ENCODE results near the gene PTGR2.
A peak's percentile ranks its signal among the peaks of the same experiment; 100 is the strongest.
"Not testable (repeated sequence)": the region's sequence is repeated elsewhere in the genome, so short reads cannot be mapped to it uniquely, and the experiment has no call there.

The PTGR2 gene

DNA sequence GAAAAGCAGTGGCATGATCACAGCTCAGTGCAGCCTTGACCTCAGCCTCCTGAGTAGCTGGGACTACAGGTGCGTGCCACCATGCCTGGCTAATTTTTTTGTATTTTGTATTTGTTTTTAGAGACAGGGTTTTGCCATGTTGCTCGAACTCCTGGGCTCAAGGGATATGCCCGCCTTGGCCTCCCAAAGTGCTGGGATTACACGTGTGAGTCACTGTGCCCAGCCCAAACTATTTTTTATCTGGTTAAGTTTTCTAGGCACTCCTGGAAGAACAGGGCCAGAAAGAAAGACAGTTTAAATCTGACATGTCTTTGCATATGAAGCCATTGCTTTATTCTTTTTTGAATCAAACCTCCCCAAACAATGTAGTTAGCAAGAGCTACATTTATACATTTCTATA is 27.5 kb upstream of the PTGR2 start:
- Mint-ChIP-seq H3K4me1 (peaks cover 4% of the 10 kb centered on the region in 2 donors), H3K27me3 (no peaks in the 10 kb centered on the region), H3K27ac (no peak overlapping the region), H3K36me3 (no peaks in the 10 kb centered on the region), H3K4me3 (no peak overlapping the region), H3K9me3 (no peaks in the 10 kb centered on the region)
- ATAC-seq (replicated peaks), result no peak
- no peak for DNase-seq

DNA sequence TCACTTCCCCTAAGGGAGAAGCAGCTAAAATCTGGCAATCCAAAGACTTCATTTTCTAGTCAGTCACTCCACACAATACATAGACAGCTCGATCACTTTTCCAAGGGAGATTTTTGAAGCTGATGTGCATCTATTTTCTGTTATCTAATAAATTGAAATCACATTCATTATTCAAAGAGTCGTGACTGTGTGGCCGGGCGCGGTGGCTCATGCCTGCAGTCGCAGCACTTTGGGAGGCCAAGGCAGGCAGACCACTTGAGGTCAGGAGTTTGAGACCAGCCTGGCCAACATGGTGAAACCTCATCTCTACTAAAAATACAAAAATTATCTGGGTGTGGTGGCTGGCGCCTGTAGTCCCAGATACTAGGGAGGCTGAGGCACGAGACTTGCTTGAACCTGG is 27.1 kb upstream of the PTGR2 start:
- H3K36me3 Mint-ChIP-seq, result no peaks in the 10 kb centered on the region
- DNase-seq (no peak), ATAC-seq (replicated peaks) (no peak)
- H3K4me1 Mint-ChIP-seq, result peaks cover 4 to 7% of the 10 kb centered on the region in 2 donors
- H3K27ac Mint-ChIP-seq, result no peak overlapping the region
- no peak overlapping the region for H3K4me3 Mint-ChIP-seq
- H3K27me3 Mint-ChIP-seq, result no peaks in the 10 kb centered on the region
- no peaks in the 10 kb centered on the region for H3K9me3 Mint-ChIP-seq

DNA sequence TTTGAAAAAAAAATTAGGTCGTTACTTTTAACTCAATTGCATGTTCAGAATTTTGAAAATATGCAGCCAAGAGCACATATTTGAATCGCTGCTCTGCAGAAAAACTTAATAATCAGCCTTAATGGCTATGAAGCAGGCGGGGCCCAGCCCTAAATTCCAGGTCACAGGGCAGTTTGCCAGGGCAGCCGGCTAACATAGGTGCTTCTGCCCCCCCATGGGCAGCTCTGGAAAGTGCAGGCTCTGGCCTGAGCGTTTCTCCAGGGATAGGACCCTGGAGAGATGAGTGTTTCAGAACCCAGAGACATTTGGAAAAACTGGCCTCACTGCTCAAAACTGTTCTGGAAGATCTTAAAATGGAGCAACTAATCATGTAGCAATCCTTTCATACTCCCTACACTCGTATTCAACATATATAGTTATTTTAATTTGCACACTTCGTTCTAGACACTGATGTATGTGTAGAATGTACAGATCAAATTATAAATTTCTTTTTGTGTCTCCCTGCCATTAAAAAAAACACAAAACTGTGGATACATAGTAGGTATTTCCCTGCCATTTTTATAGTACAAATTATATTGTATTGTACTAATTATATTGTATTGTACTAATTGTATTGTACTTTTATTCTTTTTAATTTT is 26.0 kb upstream of the PTGR2 start:
- H3K4me3 Mint-ChIP-seq, result no peak overlapping the region
- DNase-seq (peak; percentile 67), ATAC-seq (replicated peaks) (peak; percentile 90 to 97)
- H3K27me3 Mint-ChIP-seq, result no peaks in the 10 kb centered on the region
- peaks cover 7 to 13% of the 10 kb centered on the region in 2 donors for H3K4me1 Mint-ChIP-seq
- no peaks in the 10 kb centered on the region for H3K36me3 Mint-ChIP-seq
- no peaks in the 10 kb centered on the region for H3K9me3 Mint-ChIP-seq
- no peak overlapping the region for H3K27ac Mint-ChIP-seq

DNA sequence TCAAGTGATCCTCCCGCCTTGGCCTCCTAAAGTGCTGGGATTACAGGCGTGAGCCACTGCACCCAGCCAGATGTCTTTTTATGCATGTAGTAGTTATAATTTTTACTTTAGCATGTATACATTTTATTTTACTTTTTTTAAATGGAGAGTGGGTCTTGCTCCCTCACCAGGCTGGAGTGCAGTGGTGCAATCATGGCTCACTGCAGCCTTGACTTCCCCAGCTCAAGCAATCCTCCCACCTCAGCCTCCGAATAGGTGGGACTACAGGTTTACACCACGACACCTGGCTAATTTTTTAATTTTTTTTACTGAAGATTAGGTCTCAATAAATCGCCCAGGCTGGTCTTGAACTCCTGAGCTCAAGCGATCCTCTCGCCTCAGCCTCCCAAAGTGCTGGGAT is 24.4 kb upstream of the PTGR2 start:
- not testable (repeated sequence) for H3K4me3 Mint-ChIP-seq; H3K9me3 Mint-ChIP-seq; DNase-seq; ATAC-seq (replicated peaks); H3K27ac Mint-ChIP-seq; H3K27me3 Mint-ChIP-seq; H3K36me3 Mint-ChIP-seq
- peaks cover 7 to 13% of the 10 kb centered on the region in 2 donors for H3K4me1 Mint-ChIP-seq

DNA sequence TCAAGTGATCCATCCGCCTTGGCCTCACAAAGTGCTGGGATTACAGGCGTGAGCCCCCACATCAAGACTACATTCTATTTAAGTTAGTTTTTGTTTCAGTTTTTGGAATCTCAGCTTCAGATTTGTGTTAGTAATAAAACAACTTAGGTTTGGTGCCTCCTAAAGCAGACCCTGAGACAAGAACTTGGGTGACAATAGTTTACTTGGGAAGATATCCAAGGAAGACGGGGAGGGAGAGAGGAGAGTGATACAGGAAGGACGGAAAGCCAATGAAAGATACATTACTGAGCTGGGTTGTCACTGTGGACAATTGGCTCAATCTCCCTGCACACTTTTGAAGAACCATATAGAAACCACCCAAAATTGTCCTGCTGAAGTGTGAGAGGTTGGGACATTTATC is 22.6 kb upstream of the PTGR2 start:
- DNase-seq (no peak), ATAC-seq (replicated peaks) (no peak)
- Mint-ChIP-seq H3K27ac (no peak overlapping the region), H3K36me3 (no peaks in the 10 kb centered on the region), H3K4me1 (peaks cover 7 to 13% of the 10 kb centered on the region in 2 donors), H3K4me3 (no peak overlapping the region), H3K9me3 (no peaks in the 10 kb centered on the region), H3K27me3 (no peaks in the 10 kb centered on the region)

DNA sequence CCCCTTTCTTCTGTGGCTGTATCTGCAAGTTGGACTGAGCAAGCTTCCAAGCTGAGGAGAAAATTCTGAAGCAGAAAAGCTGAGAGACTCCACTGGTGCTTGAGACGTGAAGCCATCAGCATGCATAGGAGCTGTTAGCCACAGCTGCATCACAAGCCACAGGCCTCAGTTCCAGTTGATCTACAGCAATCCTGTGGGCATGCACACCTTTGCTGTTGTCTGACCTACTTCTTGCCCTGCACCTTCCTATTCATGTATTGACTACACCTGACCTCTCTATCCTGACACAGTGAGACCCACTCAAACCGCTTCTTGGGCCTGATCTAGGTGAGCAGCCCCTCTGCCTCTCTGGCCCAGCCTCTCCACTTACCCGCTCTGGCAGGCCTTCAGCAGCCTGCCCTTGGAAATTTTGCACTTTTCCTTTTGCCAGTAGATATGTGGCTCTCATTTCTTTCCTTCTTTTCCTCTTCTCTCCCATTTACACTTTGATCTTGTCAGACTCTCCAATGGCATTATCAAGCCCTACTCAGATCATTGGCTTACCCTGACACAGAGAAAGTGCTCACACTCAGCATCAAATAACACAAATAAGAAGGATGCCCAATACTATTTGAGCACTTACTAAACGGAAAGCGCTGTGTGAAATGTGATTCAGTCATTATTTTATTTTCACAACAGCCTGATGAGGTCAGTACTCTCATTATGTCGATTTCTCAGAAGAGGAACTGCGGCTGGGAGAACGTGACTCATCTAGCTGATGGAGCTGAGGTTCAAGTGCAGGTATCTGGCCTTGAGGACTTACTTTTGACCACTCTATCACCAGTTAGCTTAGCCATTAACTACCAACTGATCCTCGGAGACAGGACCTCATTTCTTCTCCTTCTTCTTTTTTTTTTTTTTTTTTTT is 21.9 kb upstream of the PTGR2 start:
- peak; percentile 82 to 89 for ATAC-seq (replicated peaks)

DNA sequence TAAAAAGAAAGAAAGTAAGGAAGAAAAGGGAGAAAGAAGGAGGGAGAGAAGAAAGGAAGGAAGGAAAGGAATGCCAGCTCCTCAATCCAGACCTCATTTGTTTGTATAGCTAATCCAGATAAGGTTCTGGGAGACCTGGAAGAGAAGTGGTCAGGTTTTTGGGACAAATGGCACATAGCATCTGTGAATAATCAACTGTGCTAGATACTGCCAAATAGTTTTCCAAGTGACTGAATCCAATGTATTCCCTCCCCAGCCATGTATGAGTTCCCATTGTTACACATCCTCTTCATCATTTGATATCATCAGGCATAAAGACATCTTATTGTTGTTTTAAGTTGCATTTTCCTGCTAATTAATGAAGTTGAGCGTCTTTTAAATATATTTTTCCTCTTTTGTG is 18.6 kb upstream of the PTGR2 start:
- H3K9me3 Mint-ChIP-seq, result no peaks in the 10 kb centered on the region
- ATAC-seq (replicated peaks) (no peak), DNase-seq (no peak)
- no peak overlapping the region for H3K27ac Mint-ChIP-seq
- no peaks in the 10 kb centered on the region for H3K36me3 Mint-ChIP-seq
- H3K4me3 Mint-ChIP-seq, result no peak overlapping the region
- peaks cover 3 to 14% of the 10 kb centered on the region in 2 donors for H3K4me1 Mint-ChIP-seq
- no peaks in the 10 kb centered on the region for H3K27me3 Mint-ChIP-seq

More for the DNA sequence above, 21.9 kb upstream of the PTGR2 start:
- no peaks in the 10 kb centered on the region for H3K9me3 Mint-ChIP-seq
- DNase-seq, result peak; percentile 21
- peak overlapping the region; percentile 7 for H3K27ac Mint-ChIP-seq
- peaks cover 5 to 9% of the 10 kb centered on the region in 2 donors for H3K4me1 Mint-ChIP-seq
- H3K27me3 Mint-ChIP-seq, result no peaks in the 10 kb centered on the region
- H3K4me3 Mint-ChIP-seq, result no peak overlapping the region
- H3K36me3 Mint-ChIP-seq, result no peaks in the 10 kb centered on the region

DNA sequence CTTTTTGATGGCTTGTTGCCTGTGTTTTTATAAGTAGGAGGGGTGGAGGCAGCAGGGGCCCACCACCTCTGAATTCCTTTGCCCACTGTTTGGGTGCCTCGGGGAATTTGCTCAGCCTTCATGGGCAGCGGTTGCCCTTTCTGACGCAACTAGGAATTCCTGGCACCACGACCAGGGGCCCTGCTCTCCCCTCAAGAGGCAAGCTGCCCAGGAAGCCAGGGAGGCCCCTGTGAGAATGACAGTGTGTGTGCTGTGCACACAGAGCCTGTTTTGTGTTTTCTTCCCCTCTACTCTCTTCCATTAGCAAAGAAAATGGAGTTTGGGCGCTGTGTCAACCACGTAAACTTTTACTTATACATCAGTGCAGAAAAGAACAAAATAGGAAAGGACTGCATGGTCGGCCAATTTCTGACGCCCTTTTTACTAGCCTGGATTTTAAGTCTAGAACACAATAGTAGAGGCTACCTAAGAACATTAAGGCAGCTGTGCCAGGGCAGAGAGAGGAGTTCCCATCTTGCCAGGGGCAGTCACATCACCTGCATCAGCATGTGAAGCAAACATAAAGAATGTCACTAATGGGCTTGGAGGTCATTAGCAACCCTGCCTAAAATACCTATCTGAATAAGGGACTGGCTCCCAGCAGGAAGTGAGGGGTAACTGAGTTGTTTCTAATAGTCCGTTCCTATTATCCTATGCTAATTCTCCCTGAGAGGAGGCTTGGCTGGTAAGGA is 17.9 kb upstream of the PTGR2 start:
- no peaks in the 10 kb centered on the region for H3K36me3 Mint-ChIP-seq
- DNase-seq, result no peak

GRCh38 chr14:73834261-73834625 is 17.4 kb upstream of the PTGR2 start:
- H3K4me1 Mint-ChIP-seq, result peaks cover 3 to 14% of the 10 kb centered on the region in 2 donors
- no peaks in the 10 kb centered on the region for H3K9me3 Mint-ChIP-seq
- no peaks in the 10 kb centered on the region for H3K36me3 Mint-ChIP-seq
- DNase-seq (no peak), ATAC-seq (replicated peaks) (no peak)
- no peak overlapping the region for H3K4me3 Mint-ChIP-seq
- no peak overlapping the region for H3K27ac Mint-ChIP-seq
- H3K27me3 Mint-ChIP-seq, result no peaks in the 10 kb centered on the region

More for the DNA sequence above, 17.9 kb upstream of the PTGR2 start:
- Mint-ChIP-seq H3K27me3 (no peaks in the 10 kb centered on the region), H3K4me1 (peaks cover 3 to 14% of the 10 kb centered on the region in 2 donors), H3K4me3 (no peak overlapping the region), H3K9me3 (no peaks in the 10 kb centered on the region), H3K27ac (no peak overlapping the region)
- ATAC-seq (replicated peaks), result no peak

- not testable (repeated sequence) for H3K4me1 Mint-ChIP-seq; H3K27me3 Mint-ChIP-seq; H3K27ac Mint-ChIP-seq; ATAC-seq (replicated peaks); H3K4me3 Mint-ChIP-seq; DNase-seq; H3K9me3 Mint-ChIP-seq; H3K36me3 Mint-ChIP-seq
These were observed 13.2 kb upstream of the PTGR2 start for GRCh38 chr14:73838293-73839034.

- H3K27me3 Mint-ChIP-seq, result no peaks in the 10 kb centered on the region
- H3K27ac Mint-ChIP-seq, result no peak overlapping the region
- peaks cover 0 to 2% of the 10 kb centered on the region in 2 donors for H3K4me1 Mint-ChIP-seq
- no peak for ATAC-seq (replicated peaks)
- DNase-seq, result no peak
- H3K4me3 Mint-ChIP-seq, result no peak overlapping the region
- H3K36me3 Mint-ChIP-seq, result no peaks in the 10 kb centered on the region
- no peaks in the 10 kb centered on the region for H3K9me3 Mint-ChIP-seq
These were observed 9.4 kb upstream of the PTGR2 start for GRCh38 chr14:73842201-73842600.

DNA sequence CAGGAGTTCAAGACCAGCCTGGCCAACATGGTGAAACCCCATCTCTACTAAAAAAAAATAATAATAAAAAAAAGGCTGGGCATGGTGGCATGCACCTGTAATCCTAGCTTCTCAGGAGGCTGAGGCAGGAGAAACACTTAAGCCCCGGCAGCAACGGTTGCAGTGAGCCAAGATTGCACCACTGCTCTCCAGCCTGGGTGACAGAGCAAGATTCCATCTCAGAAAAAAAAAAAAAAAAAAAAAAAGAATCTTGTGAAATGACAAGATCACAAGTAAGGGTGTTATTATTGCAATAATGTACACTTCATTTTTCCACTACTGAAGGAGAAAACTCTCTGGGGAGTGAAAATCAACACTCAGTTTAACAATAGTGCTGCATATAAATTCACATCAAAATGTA is 8.8 kb upstream of the PTGR2 start:
- Mint-ChIP-seq H3K4me3 (no peak overlapping the region), H3K4me1 (no peaks in the 10 kb centered on the region)

GRCh38 chr14:73843296-73843695 is 8.3 kb upstream of the PTGR2 start:
- H3K36me3 Mint-ChIP-seq, result no peaks in the 10 kb centered on the region
- H3K9me3 Mint-ChIP-seq, result no peaks in the 10 kb centered on the region
- H3K4me1 Mint-ChIP-seq, result no peaks in the 10 kb centered on the region
- ATAC-seq (replicated peaks) (no peak), DNase-seq (no peak)
- no peaks in the 10 kb centered on the region for H3K27me3 Mint-ChIP-seq
- H3K27ac Mint-ChIP-seq, result no peak overlapping the region
- no peak overlapping the region for H3K4me3 Mint-ChIP-seq

More for the DNA sequence above, 8.8 kb upstream of the PTGR2 start:
- Mint-ChIP-seq H3K36me3 (no peaks in the 10 kb centered on the region), H3K27me3 (no peaks in the 10 kb centered on the region), H3K27ac (no peak overlapping the region), H3K9me3 (no peaks in the 10 kb centered on the region)
- ATAC-seq (replicated peaks) (no peak), DNase-seq (no peak)

- Mint-ChIP-seq H3K4me3 (no peak overlapping the region), H3K27ac (no peak overlapping the region), H3K36me3 (peaks cover 0 to 2% of the 10 kb centered on the region in 2 donors), H3K27me3 (no peaks in the 10 kb centered on the region), H3K4me1 (peaks cover 6 to 12% of the 10 kb centered on the region in 2 donors), H3K9me3 (no peaks in the 10 kb centered on the region)
- ATAC-seq (replicated peaks), result no peak
- no peak for DNase-seq
These were observed 4.7 kb upstream of the PTGR2 start for GRCh38 chr14:73846947-73847346.
